HUES48 (cell line): ENCODE results near the gene LRRC7.

ENCODE experiments used
- H3K27ac ChIP-seq: one replicate; pipeline ENCODE4 v1.7.0; 2013; ENCODE audit warnings: low read depth, low read length, inconsistent platforms
- H3K27me3 ChIP-seq: 2 replicates; pipeline ENCODE4 v1.6.1; 2013; ENCODE audit warnings: mild to moderate bottlenecking, low read length; ENCODE audit not compliant: control insufficient read depth, insufficient read depth
- H3K36me3 ChIP-seq: 2 replicates; pipeline ENCODE4 v1.6.1; 2013; ENCODE audit warnings: low read length; ENCODE audit not compliant: control insufficient read depth, insufficient read depth
- H3K4me1 ChIP-seq: 2 replicates; pipeline ENCODE4 v1.6.1; 2013; ENCODE audit warnings: mild to moderate bottlenecking, low read length; ENCODE audit not compliant: control insufficient read depth, insufficient read depth
- H3K4me3 ChIP-seq: 2 replicates; pipeline ENCODE4 v1.5.1; 2013; ENCODE audit warnings: mild to moderate bottlenecking, low read depth, low read length
- H3K9ac ChIP-seq: 2 replicates; pipeline ENCODE4 v1.6.1; 2013; ENCODE audit warnings: mild to moderate bottlenecking, low read depth, low read length, moderate library complexity
- H3K9me3 ChIP-seq: 2 replicates; pipeline ENCODE4 v1.6.1; 2013; ENCODE audit warnings: low read length; ENCODE audit not compliant: control insufficient read depth, insufficient read depth

Gene LRRC7

GRCh38 chr1:70086897-70087296, 519.2 kb downstream of the LRRC7 start:
- no peaks in the 10 kb centered on the region for H3K27me3 ChIP-seq
- peaks cover under 1% of the 10 kb centered on the region; the same call in 1 of the 2 replicates for H3K4me1 ChIP-seq
- no peaks in the 10 kb centered on the region for H3K36me3 ChIP-seq
- no peak overlapping the region for H3K4me3 ChIP-seq
- H3K9me3 ChIP-seq = no peaks in the 10 kb centered on the region
- H3K27ac ChIP-seq = no peak overlapping the region
- no peak overlapping the region for H3K9ac ChIP-seq

- Histone ChIP-seq H3K4me3 (no peak overlapping the region), H3K36me3 (no peaks in the 10 kb centered on the region), H3K27me3 (no peaks in the 10 kb centered on the region), H3K4me1 (peaks cover 3% of the 10 kb centered on the region; the same call in 1 of the 2 replicates), H3K9me3 (no peaks in the 10 kb centered on the region), H3K9ac (no peak overlapping the region), H3K27ac (no peak overlapping the region)
Measured at GRCh38 chr1:70090141-70090540, 522.4 kb downstream of the LRRC7 start.

GRCh38 chr1:70090875-70091274, 523.2 kb downstream of the LRRC7 start:
- Histone ChIP-seq H3K27me3 (no peaks in the 10 kb centered on the region), H3K9me3 (no peaks in the 10 kb centered on the region), H3K4me3 (no peak overlapping the region), H3K9ac (no peak overlapping the region), H3K36me3 (no peaks in the 10 kb centered on the region), H3K27ac (no peak overlapping the region), H3K4me1 (peaks cover 3% of the 10 kb centered on the region; the same call in 1 of the 2 replicates)

GRCh38 chr1:70091811-70092210, 524.1 kb downstream of the LRRC7 start:
- Histone ChIP-seq H3K27ac (no peak overlapping the region), H3K27me3 (no peaks in the 10 kb centered on the region), H3K4me1 (peaks cover 3% of the 10 kb centered on the region; the same call in 1 of the 2 replicates), H3K9ac (no peak overlapping the region), H3K9me3 (no peaks in the 10 kb centered on the region), H3K36me3 (no peaks in the 10 kb centered on the region), H3K4me3 (no peak overlapping the region)

- Histone ChIP-seq H3K36me3 (no peaks in the 10 kb centered on the region), H3K9me3 (no peaks in the 10 kb centered on the region), H3K9ac (no peak overlapping the region), H3K27me3 (no peaks in the 10 kb centered on the region), H3K4me3 (no peak overlapping the region), H3K4me1 (peaks cover 3% of the 10 kb centered on the region; the same call in 1 of the 2 replicates), H3K27ac (no peak overlapping the region)
Measured at GRCh38 chr1:70092526-70092925, 524.8 kb downstream of the LRRC7 start.

GRCh38 chr1:70093250-70093975, 525.7 kb downstream of the LRRC7 start:
- no peaks in the 10 kb centered on the region for H3K9me3 ChIP-seq
- H3K36me3 ChIP-seq = no peaks in the 10 kb centered on the region
- no peak overlapping the region for H3K27ac ChIP-seq
- peaks cover 3% of the 10 kb centered on the region; the same call in 1 of the 2 replicates for H3K4me1 ChIP-seq
- no peaks in the 10 kb centered on the region for H3K27me3 ChIP-seq
- no peak overlapping the region for H3K4me3 ChIP-seq
- no peak overlapping the region for H3K9ac ChIP-seq

- Histone ChIP-seq H3K4me3 (no peak overlapping the region), H3K9me3 (no peaks in the 10 kb centered on the region), H3K9ac (no peak overlapping the region), H3K27me3 (no peaks in the 10 kb centered on the region), H3K27ac (no peak overlapping the region), H3K4me1 (no peaks in the 10 kb centered on the region), H3K36me3 (no peaks in the 10 kb centered on the region)
Measured at GRCh38 chr1:70101231-70101630, 533.5 kb downstream of the LRRC7 start.

GRCh38 chr1:70101774-70102173, 534.1 kb downstream of the LRRC7 start:
- no peaks in the 10 kb centered on the region for H3K36me3 ChIP-seq
- H3K4me1 ChIP-seq = no peaks in the 10 kb centered on the region
- no peak overlapping the region for H3K4me3 ChIP-seq
- no peaks in the 10 kb centered on the region for H3K27me3 ChIP-seq
- H3K9me3 ChIP-seq = no peaks in the 10 kb centered on the region
- no peak overlapping the region for H3K9ac ChIP-seq
- no peak overlapping the region for H3K27ac ChIP-seq

- Histone ChIP-seq H3K27ac (no peak overlapping the region), H3K4me3 (no peak overlapping the region), H3K36me3 (no peaks in the 10 kb centered on the region), H3K9ac (no peak overlapping the region), H3K4me1 (no peaks in the 10 kb centered on the region), H3K9me3 (no peaks in the 10 kb centered on the region), H3K27me3 (no peaks in the 10 kb centered on the region)
Measured at GRCh38 chr1:70103770-70104169, 536.0 kb downstream of the LRRC7 start.

GRCh38 chr1:70109241-70109640, 541.5 kb downstream of the LRRC7 start:
- Histone ChIP-seq H3K27me3 (no peaks in the 10 kb centered on the region), H3K27ac (no peak overlapping the region), H3K9me3 (no peaks in the 10 kb centered on the region), H3K36me3 (no peaks in the 10 kb centered on the region), H3K9ac (no peak overlapping the region), H3K4me1 (no peaks in the 10 kb centered on the region), H3K4me3 (no peak overlapping the region)

GRCh38 chr1:70112838-70113237, 545.1 kb downstream of the LRRC7 start:
- Histone ChIP-seq H3K4me3 (no peak overlapping the region), H3K4me1 (no peaks in the 10 kb centered on the region), H3K9me3 (no peaks in the 10 kb centered on the region), H3K27ac (no peak overlapping the region), H3K9ac (no peak overlapping the region), H3K27me3 (no peaks in the 10 kb centered on the region), H3K36me3 (no peaks in the 10 kb centered on the region)
